Left colon (tissue), 2 donors: ENCODE measurements around the gene DLX4. TPM values are rescaled to one million over a fixed set of nuclear protein-coding genes. Genes with fewer than 3 reads are reported as not detected.
A peak's percentile ranks its signal among the peaks of the same experiment; 100 is the strongest.

ENCODE experiments used
- ATAC-seq: fragments of 200-7000 bp; cut with Tn5 transposase; one replicate; pipeline ENCODE4 v1.9.1; 2020; ENCODE audit warnings: mild to moderate bottlenecking, moderate library complexity
- DNase-seq, 2 donors: peaks; one replicate each; pipeline ENCODE4 v3.0.0-alpha.2; 2020
- intact Hi-C, 2 donors: fragments of 100-400 bp; cut with DNase I in 1 of 2; cut with micrococcal nuclease in 1 of 2; formaldehyde crosslinking; loops; one replicate each; pipeline versions ENCODE4 v1.11.2 to v1.14.0; 2022; cut with DNase I, micrococcal nuclease
- total RNA-seq, 2 donors: library from RNA; stranded (reverse); fragmentation: NEBNext Ultra II Directional; extraction: Animal tissue kit (Norgen Biotek cat#: 25700); gene quantifications; one replicate each; pipeline ENCODE4 v1.2.1, GENCODE V29; 2021
- donor health status: DM: no; HTN: no; CAD: no.
- donor health status: DM: yes; HTN: yes; CAD: no.

Gene DLX4
- total RNA-seq, 2 donors from 2014 or later = 0.20 TPM; not detected in 1

DNA sequence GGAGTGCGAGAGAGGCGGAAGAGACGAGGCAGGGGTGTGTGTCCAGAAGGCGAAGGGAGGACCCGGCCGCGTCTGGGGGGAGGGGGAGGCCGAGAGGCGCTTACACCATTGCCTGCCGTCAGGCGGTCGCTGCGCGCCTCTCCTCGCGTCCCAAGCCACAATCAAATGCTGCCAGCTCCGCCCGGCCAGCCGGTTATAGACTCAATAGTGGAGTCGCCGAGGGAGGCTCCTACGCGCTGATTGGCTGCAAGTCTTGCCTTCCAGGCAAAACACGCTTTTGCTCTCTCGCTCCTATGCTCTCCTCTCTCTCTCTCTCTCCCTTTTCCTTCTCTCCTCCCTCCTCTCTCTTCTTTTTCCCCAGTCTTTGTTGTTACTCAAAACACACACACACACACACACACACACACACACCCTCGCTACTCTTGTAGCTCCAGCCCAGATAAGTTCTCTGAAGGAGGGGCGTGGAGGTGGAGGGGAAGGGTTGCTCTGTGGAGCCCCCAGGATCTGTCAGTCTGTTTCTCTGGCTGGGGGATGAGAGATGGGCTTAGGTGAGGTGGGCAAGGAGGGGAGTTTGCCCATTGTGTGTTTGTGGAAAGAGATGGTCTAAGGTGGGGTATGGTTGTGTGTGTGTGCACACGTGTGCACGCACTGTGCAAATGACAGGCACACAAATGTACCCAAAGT, 26.2 kb downstream of the DLX4 start, which contains the start of gene DLX3:
Gene DLX3, minus strand, starts transcription at position 170 of the 684 bp plus-strand sequence. CDS start 226 bp downstream, outside the sequence.
- DNase-seq (peak; percentile 61 to 70), ATAC-seq (peak; percentile 67)
- intact Hi-C loops = loop anchor here (5.0 kb wide), 2 partner anchors 118 to 133 kb away; no protein-coding TSS in a partner anchor

DNA sequence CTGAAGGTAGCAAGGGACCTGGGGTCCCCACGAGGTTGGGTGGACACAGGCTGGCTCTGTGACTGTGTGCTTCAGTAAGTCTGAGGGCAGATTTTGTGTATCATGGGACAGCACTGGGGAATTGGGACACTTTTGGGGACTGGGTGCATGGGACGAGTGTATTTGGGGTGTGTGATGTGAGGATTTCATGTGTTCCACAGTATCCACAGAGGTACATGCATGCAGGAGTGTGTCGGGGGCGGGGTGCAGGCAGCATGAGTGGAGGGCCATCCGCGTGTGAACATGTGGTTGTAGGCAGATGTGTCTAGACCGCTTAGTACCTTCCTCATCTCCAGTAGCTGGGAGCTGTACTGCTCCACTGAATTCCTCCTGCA, 27.1 kb downstream of the DLX4 start:
- intact Hi-C loops = loop anchor here (5.0 kb wide), 2 partner anchors 119 to 134 kb away; no protein-coding TSS in a partner anchor
- no peak for ATAC-seq
- DNase-seq = no peak

DNA sequence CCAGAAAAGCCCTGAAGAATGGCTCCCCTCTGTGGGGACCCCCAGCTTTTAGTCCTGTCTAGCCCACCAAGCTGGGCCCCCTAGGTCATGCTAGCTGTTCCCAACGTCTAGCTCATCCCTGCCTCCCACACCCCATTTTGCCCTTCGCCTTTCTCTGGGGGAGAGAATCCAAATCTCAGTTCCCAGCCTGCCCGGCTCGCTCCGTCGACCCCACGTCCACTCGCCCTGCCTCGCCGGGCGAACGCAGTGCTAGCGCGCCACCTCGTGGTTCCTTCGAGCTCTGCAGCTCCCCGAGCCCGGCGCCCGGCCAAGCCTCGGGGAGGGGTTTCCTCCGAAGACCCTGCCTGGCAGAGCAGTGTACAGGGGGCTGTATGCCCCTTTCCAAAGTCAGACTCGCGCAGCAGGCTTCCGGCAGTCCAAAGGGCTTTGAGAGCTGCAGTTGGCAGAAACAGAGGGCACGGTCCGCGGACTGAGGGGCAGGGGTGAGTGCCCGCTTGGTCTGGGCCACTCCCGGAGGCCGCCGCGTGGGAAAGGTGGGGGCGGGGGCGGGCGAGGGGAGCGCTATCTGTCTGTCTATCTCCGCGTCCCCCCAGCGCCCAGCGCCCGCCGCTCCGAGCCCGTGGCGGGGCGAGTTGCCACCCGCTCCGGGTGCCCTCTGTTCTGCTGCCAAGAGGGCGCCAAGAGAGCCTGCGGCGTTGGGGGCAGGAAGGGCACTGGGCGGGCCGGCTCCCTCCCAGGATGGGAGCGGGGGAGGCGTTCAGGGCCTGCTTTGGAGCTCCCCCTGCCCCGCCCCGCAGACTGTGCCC, 27.7 kb downstream of the DLX4 start:
- ATAC-seq = peak; percentile 42
- intact Hi-C loops = loop anchor here (5.0 kb wide), 2 partner anchors 119 to 134 kb away; no protein-coding TSS in a partner anchor
- peak in 1 of 2 donors; percentile 56 for DNase-seq

DNA sequence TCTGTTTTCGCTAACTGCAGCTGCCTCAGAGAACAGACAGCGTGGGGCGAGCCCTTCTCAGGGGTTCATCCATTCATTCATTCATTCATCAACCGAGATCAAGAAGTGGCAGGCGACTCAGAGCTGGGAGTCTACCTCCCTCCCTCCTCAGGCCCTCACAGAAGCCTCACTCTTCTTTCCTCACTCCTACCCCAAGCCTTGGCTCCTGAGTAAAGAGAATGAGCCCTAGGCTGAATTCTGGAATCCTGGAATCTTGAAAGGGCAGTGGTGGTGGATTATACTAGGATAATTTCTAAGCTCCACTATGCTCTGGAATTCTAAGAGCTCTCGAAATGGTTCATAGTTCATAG, 28.3 kb downstream of the DLX4 start:
- intact Hi-C loops = loop anchor here (5.0 kb wide), 2 partner anchors 120 to 135 kb away; no protein-coding TSS in a partner anchor
- ATAC-seq (no peak), DNase-seq (no peak)

DNA sequence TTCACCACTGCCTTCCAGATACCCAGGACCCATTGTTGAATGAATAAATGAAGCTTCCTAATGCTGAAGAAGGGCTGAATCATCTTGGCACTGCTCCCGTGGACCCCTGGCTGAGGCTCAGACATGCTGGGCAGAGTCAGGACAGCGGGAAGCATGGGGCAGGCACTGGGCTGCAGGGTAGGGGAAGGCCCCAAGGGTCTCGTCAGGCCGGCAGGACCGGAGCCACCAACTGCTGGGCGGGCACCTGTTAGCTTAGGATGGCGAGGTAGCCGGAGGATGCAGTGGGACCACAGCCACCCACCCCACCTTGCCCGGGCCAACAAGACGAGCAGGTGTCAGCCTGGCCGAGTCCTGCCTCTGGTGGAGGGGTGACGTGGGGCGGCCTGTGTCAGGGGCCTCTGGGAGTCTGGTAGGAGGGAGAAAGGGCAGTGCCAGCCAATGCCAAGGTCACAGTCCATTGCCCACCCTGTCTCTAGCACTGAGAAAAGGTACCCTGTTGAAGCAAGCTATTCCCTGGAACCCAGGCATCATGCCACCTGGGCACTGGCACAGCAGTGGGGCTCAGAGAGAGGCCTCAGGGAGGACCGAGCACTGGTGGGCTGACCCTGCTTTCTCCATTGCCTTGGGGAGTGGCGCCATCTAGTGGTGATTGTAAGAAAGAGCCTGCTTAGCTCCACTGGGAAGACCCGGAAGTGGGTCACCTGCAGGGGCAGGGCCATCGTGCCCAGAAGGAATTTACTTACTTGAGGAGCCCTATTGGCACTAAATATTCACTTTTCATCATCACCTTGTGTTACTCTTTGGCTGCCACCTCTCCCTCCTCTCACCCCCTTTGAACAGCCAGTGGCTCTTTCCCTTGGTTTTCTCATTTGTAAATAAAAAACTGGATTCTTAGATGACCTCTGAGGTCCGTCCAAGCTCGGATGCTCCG, 29.0 kb downstream of the DLX4 start:
- DNase-seq (peak; percentile 69 to 75), ATAC-seq (peak; percentile 82)
- intact Hi-C loops = loop anchor here (5.0 kb wide), 2 partner anchors 121 to 136 kb away; no protein-coding TSS in a partner anchor

DNA sequence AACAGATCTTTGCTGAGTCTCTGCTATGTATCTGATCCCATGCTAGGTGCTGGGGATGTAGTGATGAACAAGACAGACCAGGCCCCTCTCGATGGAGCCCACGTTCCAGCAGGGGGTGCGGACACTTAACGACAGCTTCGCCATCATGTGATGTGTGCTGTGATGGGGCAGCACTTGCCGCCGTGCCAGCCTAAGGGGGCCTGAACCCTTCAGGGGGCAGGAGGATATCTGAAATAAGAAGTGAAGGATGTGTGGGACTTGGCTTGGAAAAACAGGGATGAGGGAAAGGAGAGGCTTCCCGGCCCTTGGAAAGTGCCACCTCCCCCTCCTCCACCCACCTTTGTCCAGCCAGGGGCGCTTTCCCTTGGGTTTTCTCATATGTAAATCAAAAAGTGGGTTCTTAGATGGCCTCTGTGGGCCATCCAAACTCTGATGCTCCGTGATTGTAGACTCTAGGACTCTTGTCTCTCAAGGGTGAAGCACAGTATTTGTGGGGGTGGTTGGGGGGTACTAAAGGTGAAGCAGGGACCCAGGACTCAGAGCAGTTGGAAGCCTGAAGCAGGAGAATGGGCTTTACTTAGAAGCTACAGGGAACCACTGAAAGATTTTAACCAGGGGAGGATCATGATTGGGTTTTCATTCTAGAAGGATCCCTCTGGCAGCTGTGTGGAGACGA, 30.0 kb downstream of the DLX4 start:
- intact Hi-C loops = loop anchor here (5.0 kb wide), 2 partner anchors 122 to 137 kb away; no protein-coding TSS in a partner anchor
- ATAC-seq (no peak), DNase-seq (no peak)

DNA sequence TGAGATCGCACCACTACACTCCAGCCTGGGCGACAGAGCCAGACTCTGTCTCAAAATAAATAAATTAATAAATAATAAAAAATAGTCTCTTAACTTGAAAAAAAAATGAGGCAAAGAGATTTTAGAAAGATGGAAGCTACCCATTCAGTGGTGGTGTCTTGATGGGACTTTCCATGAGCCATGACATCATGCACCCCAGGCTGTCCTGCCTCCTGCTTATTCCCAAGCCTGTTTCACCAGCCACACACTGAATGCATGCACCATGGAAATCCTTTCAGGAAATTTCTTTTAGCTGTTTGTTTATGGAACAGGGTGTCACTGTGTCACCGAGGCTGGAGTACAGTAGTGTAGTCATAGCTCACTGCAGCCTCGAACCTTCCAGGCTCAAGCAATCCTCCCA, 34.9 kb downstream of the DLX4 start:
- DNase-seq = no peak
- ATAC-seq = no peak
- intact Hi-C loops = no loop called here

DNA sequence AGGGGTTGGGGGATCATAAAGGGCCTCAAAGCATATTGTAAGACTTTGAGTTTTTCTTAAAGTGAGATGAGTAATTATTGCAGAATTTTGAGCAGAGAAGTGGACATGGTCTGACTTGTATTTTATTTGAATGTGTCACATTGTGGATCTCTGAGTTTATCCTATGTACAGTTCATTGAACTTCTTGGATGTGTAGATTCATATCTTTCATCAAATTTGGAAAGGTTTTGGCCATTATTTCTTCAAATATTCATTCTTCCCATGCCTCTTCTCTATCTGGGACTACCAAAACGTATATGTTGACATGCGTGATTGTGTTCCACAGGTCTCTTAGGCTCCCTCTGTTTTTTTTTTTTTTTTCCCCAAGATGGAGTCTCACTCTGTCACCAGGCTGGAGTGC, 40.3 kb downstream of the DLX4 start:
- no peak for DNase-seq
- no peak for ATAC-seq
- intact Hi-C loops = no loop called here

DNA sequence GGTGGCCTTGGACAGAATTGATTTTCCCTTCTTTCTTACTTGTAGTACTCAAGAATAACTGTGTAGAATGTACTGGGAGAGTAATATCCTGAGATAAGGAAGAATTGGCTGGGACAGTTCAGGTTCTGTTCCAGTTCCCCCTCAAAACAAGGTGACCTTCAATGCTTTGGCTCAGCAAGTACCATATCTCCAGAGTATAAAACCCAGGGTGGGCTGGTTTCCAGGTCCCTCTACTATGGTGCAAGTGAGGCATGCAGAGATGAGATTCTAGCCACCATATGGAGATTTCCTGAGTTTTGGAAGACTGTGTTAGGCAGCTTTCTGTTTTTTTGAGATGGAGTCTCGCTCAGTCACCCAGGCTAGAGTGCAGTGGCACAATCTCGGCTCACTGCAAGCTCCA, 44.1 kb downstream of the DLX4 start:
- DNase-seq = no peak
- ATAC-seq = no peak
- intact Hi-C loops = no loop called here

DNA sequence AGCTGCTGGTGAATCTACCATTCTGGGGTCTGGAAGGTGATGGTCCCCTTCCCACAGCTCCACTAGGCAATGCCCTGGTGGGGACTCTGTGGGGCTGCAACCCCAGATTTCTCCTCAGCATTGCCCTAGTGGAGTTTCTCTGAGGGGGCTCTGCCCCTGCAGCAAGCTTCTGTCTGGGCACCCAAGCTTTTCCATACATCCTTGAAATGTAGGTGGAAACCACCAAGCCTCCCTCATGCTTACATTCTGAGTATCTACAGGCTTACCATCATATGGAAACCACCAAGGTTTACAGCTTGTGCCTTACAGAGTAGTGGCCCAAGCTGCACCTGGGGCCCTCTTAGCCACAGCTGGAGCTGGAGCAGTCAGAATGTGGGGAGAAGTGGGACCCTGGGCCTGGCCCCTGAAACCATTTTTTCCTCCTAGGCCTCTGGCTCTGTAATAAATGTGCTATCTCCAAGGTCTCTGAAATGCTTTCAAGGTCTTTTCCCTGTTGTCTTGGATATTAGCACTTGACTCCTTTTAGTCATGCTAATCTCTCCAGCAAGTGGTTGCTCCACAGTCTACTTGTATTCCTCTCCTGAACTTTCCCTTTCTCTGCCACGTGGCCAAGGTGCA, 45.6 kb downstream of the DLX4 start:
- intact Hi-C loops = no loop called here
- DNase-seq (no peak), ATAC-seq (no peak)

DNA sequence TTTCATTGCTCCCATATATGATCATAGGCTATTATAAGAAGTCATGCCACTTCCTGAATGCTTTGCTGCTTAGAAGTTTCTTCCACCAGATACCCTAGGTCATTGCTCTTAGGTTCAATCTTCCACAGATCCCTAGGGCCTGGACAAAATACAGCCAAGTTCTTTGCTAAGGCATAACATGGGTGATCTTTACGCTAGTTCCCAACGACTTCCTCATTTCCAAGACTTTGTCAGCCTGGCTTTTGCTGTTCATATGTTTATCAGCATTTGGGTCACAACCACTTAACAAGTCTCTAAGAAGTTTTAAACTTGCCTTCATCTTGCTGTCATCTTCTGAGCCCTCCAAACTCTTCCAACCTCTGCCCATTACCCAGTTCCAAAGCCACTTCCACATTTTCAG, 46.2 kb downstream of the DLX4 start:
- DNase-seq (no peak), ATAC-seq (no peak)
- intact Hi-C loops = no loop called here

DNA sequence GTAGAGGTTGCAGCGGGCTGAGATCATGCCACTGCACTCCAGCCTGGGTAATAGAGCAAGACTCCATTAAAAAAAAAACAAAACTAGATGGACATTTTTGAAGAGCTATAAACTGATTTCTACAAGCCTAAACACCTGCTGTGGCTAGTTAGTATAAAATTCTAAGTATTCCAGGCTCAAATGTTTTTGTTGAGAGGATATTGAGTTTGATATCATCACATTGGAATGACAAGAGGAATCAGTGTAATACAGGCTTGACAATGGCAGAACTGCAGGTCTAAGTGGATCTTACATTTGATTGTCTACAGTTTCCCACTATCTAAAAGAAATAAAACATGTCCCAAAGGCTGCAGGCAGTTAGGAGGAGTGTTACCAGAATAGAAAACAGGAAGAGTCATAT, 49.9 kb downstream of the DLX4 start:
- ATAC-seq (no peak), DNase-seq (no peak)
- intact Hi-C loops = no loop called here

DNA sequence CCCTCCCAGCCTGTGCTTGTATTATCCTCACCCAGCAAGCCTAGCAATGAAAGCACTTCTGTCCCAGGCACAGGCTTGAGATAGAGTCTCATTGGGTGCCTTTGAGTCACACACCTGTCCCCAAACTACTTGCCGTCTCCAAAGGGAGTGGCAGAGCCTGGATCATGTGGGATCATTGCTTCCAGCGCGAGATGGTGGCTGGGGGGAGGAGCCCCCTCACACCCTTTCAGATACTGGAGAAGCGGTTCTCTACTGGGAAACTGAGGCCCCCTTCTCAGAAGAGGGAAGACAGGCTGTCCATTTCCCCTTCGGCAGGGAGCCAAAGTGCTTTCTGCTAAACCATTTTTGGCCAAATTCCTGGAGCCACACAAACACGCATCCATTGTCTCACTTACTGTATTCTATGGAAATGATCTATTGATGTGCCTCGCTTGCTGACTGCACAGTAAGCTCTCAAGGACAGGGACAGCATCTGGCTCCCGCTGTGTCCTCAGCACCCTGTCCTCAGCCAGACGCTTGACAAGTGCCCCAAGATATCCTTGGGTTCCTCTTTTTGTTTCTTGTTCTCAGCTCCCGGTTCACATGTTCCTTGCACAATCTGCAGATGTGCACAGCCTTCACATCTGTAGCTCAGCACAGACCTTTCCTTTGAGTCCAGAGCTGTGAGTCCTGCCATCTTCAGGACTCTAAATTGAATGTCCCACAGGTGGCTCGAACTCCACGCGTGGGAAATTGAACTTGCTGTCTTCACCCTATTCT, 52.0 kb downstream of the DLX4 start:
- ATAC-seq (no peak), DNase-seq (no peak)
- intact Hi-C loops = no loop called here

DNA sequence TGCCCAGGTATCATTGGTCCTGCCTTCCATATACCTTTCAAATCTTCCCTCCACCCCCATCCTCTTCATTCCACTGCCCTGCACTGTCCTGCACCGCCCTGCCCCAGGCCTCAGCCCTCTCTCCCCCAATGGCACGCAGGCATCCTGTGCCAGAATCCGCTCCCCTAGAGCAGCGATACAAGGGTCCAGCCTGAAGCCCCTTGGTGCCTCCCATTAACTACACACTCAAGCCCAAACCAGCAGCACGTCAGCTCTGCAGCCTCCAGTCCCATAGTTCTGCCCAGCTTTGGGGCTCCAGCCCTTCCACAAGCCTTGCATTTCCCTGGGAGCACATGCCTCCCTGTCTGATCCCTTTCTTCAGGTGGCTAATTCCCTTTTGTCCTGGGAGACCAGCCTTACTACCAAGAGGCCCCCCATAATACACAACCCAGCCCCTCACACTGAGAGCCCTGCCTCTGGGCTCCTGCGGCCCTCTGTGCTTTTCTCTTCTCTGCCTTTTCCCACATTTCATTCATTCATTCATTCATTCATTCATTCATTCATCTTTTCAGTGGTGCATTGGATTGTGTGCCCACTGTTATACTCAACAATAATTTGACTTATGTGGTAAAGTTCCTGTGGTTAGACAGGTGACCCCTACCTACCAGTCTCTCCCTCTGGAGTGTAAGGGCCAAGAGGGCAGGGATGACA, 52.8 kb downstream of the DLX4 start:
- intact Hi-C loops = no loop called here
- ATAC-seq = no peak
- DNase-seq = no peak

DNA sequence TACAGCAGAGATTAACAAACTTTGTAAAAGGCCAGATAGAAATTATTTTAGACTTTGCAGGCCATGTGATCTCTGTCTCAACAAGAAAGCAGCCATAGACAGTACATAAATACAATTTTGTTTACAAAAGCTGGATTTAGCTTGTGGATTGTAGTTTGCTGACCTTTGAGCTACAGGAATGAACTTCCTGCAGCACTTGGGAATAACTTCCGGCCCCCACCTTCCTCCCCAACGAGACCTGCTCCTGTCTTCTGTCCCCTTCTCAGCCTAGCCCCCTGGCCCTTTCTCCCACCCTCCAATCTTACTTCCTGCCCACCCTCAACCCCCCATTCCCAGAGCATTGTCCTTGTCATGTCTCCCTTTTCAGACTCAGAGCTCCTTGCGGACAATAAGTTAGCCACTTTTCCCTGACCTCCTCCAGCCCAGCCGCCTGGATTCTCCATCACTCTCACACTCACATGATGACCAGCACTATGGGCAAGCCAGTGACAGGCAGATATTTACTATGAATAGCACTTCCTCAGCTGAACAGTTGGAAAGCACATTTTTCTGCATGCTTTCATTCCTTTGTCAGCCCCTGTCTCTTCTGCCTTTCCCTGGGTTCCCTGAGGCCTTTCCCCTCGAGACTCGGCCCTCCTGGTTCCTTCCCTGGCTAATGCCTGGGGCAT, 53.6 kb downstream of the DLX4 start:
- DNase-seq (no peak), ATAC-seq (no peak)
- intact Hi-C loops = no loop called here

DNA sequence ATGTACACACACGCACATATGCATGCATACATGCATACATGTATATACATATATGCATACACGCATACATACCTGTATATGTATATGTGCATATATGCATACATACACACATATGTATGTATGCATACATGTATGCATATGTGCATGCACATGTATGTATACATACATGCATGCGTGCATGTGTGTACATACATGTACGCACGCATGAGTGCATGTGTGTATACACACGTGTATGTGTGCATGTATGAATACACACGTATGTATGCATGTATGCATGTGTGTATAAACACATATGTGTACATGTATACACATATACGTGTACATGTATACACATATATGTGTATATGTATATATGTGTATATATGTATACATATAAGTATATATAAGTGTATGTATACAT, 54.5 kb downstream of the DLX4 start:
- intact Hi-C loops = no loop called here
- DNase-seq (no peak), ATAC-seq (no peak)
